HL-60 (cell line): ENCODE results near the gene SLC7A14.

Experiments used
- POLR2AphosphoS5 ChIP-seq: IDR thresholded peaks from 2 replicates; pipeline ENCODE4 v1.6.1; 2012; ENCODE audit warnings: low read depth
- TF ChIP-seq, protein P1 (sequence below): IDR thresholded peaks from one replicate; pipeline ENCODE4 v1.5.1; 2011; ENCODE audit warnings: low read length, control low read depth, inconsistent platforms; ENCODE audit not compliant: insufficient read depth
- TF ChIP-seq, protein P2 (sequence below): IDR thresholded peaks from 2 replicates; pipeline ENCODE4 v1.6.1; 2012; ENCODE audit warnings: low read depth; ENCODE audit not compliant: insufficient replicate concordance

DNA sequence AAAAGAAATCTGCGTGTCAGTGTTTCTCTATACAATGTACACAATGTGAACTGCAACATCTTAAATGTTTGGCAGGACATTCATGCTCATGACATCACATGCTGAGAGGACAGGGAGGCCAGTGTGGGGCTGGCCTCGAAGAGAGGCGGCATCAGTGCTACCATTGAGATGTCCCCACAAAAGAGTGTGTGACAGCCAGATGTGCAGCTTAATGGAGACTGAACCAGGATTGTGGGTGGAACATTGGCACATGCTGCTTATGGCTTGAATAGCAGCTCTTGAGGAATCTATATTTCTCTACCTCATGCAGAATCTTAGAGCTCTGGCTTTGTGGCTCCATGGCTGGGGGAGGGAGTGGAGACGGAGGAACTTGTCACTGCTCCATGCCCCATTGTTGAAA, 148.7 kb downstream of the SLC7A14 start:
- TF ChIP-seq, protein P1, sequence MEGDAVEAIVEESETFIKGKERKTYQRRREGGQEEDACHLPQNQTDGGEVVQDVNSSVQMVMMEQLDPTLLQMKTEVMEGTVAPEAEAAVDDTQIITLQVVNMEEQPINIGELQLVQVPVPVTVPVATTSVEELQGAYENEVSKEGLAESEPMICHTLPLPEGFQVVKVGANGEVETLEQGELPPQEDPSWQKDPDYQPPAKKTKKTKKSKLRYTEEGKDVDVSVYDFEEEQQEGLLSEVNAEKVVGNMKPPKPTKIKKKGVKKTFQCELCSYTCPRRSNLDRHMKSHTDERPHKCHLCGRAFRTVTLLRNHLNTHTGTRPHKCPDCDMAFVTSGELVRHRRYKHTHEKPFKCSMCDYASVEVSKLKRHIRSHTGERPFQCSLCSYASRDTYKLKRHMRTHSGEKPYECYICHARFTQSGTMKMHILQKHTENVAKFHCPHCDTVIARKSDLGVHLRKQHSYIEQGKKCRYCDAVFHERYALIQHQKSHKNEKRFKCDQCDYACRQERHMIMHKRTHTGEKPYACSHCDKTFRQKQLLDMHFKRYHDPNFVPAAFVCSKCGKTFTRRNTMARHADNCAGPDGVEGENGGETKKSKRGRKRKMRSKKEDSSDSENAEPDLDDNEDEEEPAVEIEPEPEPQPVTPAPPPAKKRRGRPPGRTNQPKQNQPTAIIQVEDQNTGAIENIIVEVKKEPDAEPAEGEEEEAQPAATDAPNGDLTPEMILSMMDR = no peak
- TF ChIP-seq POLR2AphosphoS5 = no peak
- TF ChIP-seq, protein P2, sequence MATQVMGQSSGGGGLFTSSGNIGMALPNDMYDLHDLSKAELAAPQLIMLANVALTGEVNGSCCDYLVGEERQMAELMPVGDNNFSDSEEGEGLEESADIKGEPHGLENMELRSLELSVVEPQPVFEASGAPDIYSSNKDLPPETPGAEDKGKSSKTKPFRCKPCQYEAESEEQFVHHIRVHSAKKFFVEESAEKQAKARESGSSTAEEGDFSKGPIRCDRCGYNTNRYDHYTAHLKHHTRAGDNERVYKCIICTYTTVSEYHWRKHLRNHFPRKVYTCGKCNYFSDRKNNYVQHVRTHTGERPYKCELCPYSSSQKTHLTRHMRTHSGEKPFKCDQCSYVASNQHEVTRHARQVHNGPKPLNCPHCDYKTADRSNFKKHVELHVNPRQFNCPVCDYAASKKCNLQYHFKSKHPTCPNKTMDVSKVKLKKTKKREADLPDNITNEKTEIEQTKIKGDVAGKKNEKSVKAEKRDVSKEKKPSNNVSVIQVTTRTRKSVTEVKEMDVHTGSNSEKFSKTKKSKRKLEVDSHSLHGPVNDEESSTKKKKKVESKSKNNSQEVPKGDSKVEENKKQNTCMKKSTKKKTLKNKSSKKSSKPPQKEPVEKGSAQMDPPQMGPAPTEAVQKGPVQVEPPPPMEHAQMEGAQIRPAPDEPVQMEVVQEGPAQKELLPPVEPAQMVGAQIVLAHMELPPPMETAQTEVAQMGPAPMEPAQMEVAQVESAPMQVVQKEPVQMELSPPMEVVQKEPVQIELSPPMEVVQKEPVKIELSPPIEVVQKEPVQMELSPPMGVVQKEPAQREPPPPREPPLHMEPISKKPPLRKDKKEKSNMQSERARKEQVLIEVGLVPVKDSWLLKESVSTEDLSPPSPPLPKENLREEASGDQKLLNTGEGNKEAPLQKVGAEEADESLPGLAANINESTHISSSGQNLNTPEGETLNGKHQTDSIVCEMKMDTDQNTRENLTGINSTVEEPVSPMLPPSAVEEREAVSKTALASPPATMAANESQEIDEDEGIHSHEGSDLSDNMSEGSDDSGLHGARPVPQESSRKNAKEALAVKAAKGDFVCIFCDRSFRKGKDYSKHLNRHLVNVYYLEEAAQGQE = no peak
